GM23248 (cell line): ENCODE results near the gene SLC2A9.

Experiments used
- EZH2 ChIP-seq: fragments of 200-600 bp; sonication (generic); IDR thresholded peaks from 2 replicates; pipeline ENCODE4 v1.6.1; 2018; ENCODE audit warnings: antibody characterized with exemption, mild to moderate bottlenecking; ENCODE audit not compliant: insufficient read depth, poor library complexity, severe bottlenecking
- EZH2phosphoT487 ChIP-seq: fragments of 200-600 bp; sonication (generic); IDR thresholded peaks from 2 replicates; pipeline ENCODE4 v1.6.1; 2018; ENCODE audit warnings: antibody characterized with exemption, moderate library complexity, mild to moderate bottlenecking, low read depth; ENCODE audit not compliant: insufficient read depth

GRCh38 chr4:9997886-9998285, 23.4 kb downstream of the SLC2A9 start:
- TF ChIP-seq EZH2phosphoT487 (no peak), EZH2 (no peak)
